CD4-positive, alpha-beta memory T cell (primary cell): ENCODE measurements around the gene TRIM63. TPM values are rescaled to one million over a fixed set of nuclear protein-coding genes. Genes with fewer than 3 reads are reported as not detected.
A peak's percentile ranks its signal among the peaks of the same experiment; 100 is the strongest.
"Not testable (repeated sequence)": the region's sequence is repeated elsewhere in the genome, so short reads cannot be mapped to it uniquely, and the experiment has no call there.

Source experiments
- CTCF ChIA-PET: fragments of 350-600 bp; sonication (Branson Sonifier 250); formaldehyde crosslinking; loops from one replicate; lab custom pipeline; 2021; ENCODE audit warnings: inconsistent platforms; ENCODE audit not compliant: partially characterized antibody; lab: Charles Lee
- POLR2A ChIA-PET: fragments of 350-600 bp; sonication (Branson Sonifier 250); formaldehyde crosslinking; loops from one replicate; lab custom pipeline; 2021; ENCODE audit not compliant: partially characterized antibody; lab: Charles Lee
- DNase-seq, 5 donors: peaks; one replicate each; pipeline versions ENCODE4 v3.0.0 to v3.0.0-alpha.2; 2020 to 2022; ENCODE audit warnings: mixed read lengths in 1 of 5
- H3K27ac ChIP-seq: one replicate; pipeline ENCODE4 v1.7.0; 2013; ENCODE audit warnings: low read depth, low read length
- H3K27me3 ChIP-seq: 2 replicates; pipeline ENCODE4 v1.7.0; 2013; ENCODE audit warnings: mild to moderate bottlenecking, low read length, moderate library complexity; ENCODE audit not compliant: insufficient read depth
- H3K36me3 ChIP-seq: 2 replicates; pipeline ENCODE4 v1.7.0; 2013; ENCODE audit warnings: mild to moderate bottlenecking, low read length, moderate library complexity; ENCODE audit not compliant: insufficient read depth
- H3K4me1 ChIP-seq: 2 replicates; pipeline ENCODE4 v1.7.0; 2013; ENCODE audit warnings: mild to moderate bottlenecking, low read length, moderate library complexity; ENCODE audit not compliant: insufficient read depth
- H3K4me3 ChIP-seq, 2 donors: one replicate each; pipeline ENCODE4 v1.7.0; 2013; ENCODE audit warnings: low read length in 2 of 2, mild to moderate bottlenecking in 1 of 2
- H3K9me3 ChIP-seq, 2 donors: one replicate each; pipeline ENCODE4 v1.7.0; 2013; ENCODE audit warnings: low read length in 2 of 2, control low read depth in 1 of 2; ENCODE audit not compliant: control insufficient read depth in 1 of 2
- H3K27ac Mint-ChIP-seq, 7 donors: one replicate each; pipeline ENCODE4 v1.8.0; 2020 to 2021; ENCODE audit warnings: mixed read lengths in 7 of 7, mild to moderate bottlenecking in 6 of 7, inconsistent platforms in 3 of 7, moderate library complexity in 3 of 7
- H3K27me3 Mint-ChIP-seq, 2 donors: one replicate each; pipeline ENCODE4 v1.8.0; 2020 to 2021; ENCODE audit warnings: mixed read lengths in 2 of 2
- H3K36me3 Mint-ChIP-seq, 2 donors: one replicate each; pipeline ENCODE4 v1.8.0; 2020 to 2021; ENCODE audit warnings: mixed read lengths in 2 of 2, inconsistent platforms in 1 of 2, mild to moderate bottlenecking in 1 of 2
- H3K4me1 Mint-ChIP-seq, 4 donors: one replicate each; pipeline ENCODE4 v1.8.0; 2020 to 2021; ENCODE audit warnings: mixed read lengths in 4 of 4, mild to moderate bottlenecking in 1 of 4
- H3K4me3 Mint-ChIP-seq, 8 donors: one replicate each; pipeline ENCODE4 v1.8.0; 2020 to 2021; ENCODE audit warnings: mixed read lengths in 8 of 8, mild to moderate bottlenecking in 7 of 8, moderate library complexity in 6 of 8, inconsistent platforms in 3 of 8
- H3K9me3 Mint-ChIP-seq, 8 donors: one replicate each; pipeline ENCODE4 v1.8.0; 2020 to 2021; ENCODE audit warnings: mixed read lengths in 8 of 8, mild to moderate bottlenecking in 5 of 8, inconsistent platforms in 3 of 8, moderate library complexity in 1 of 8
- intact Hi-C: fragments of 100-400 bp; cut with micrococcal nuclease; formaldehyde crosslinking; loops from one replicate; pipeline ENCODE4 v1.15.1; 2023
- polyA plus RNA-seq, 2 donors: library from polyadenylated mRNA; unstranded; fragments of 300-500 nt; fragmentation: Illumina TruSeq; gene quantifications; one replicate each; pipeline ENCODE4 v1.2.3, GENCODE V29; 2021
- total RNA-seq, 2 experiments: library from RNA; stranded (reverse); gene quantifications; one replicate each; pipeline ENCODE4 v1.2.3, GENCODE V29; 2021

The TRIM63 gene
- total and polyA plus RNA-seq, 4 experiments from 2014 or later: not detected

- intact Hi-C loops: no loop called here
- no peak for DNase-seq
- Histone ChIP-seq H3K27me3 (no peaks in the 10 kb centered on the region), H3K9me3 (no peaks in the 10 kb centered on the region), H3K4me3 (no peak overlapping the region), H3K27ac (no peak overlapping the region), H3K36me3 (no peaks in the 10 kb centered on the region), H3K4me1 (no peaks in the 10 kb centered on the region)
- H3K27me3 Mint-ChIP-seq: peaks cover 0 to 2% of the 10 kb centered on the region in 2 donors
- ChIA-PET CTCF (interaction anchor here (0.9 to 1.4 kb wide), 3 partner anchors 14 to 46 kb away, joined by 3 read pairs; no protein-coding TSS in a partner anchor), POLR2A (no interaction called here)
- no peaks in the 10 kb centered on the region for H3K36me3 Mint-ChIP-seq
- no peaks in the 10 kb centered on the region for H3K9me3 Mint-ChIP-seq
- H3K4me3 Mint-ChIP-seq: no peak overlapping the region
- no peaks in the 10 kb centered on the region for H3K4me1 Mint-ChIP-seq
- H3K27ac Mint-ChIP-seq: no peak overlapping the region
Observed at GRCh38 chr1:26098602-26099001, 31.2 kb upstream of the TRIM63 start.

- H3K27ac ChIP-seq: no peak overlapping the region
- H3K4me1 ChIP-seq: no peaks in the 10 kb centered on the region
- no peaks in the 10 kb centered on the region for H3K36me3 ChIP-seq
- Mint-ChIP-seq H3K9me3 (no peaks in the 10 kb centered on the region), H3K4me1 (no peaks in the 10 kb centered on the region), H3K4me3 (no peak overlapping the region), H3K27me3 (peaks cover 3 to 5% of the 10 kb centered on the region in 2 donors), H3K27ac (no peak overlapping the region), H3K36me3 (no peaks in the 10 kb centered on the region)
- H3K27me3 ChIP-seq: no peaks in the 10 kb centered on the region
- POLR2A ChIA-PET: no interaction called here
- no peaks in the 10 kb centered on the region for H3K9me3 ChIP-seq
- CTCF ChIA-PET: interaction anchor here (0.8 to 1.4 kb wide), 3 partner anchors 47 to 72 kb away, joined by 3 to 5 read pairs (median 3); partner anchors contain the start of gene ZNF593
- no peak overlapping the region for H3K4me3 ChIP-seq
- no peak for DNase-seq
- intact Hi-C loops: no loop called here
Observed at GRCh38 chr1:26097696-26098095, 30.3 kb upstream of the TRIM63 start.

- Mint-ChIP-seq H3K36me3 (no peaks in the 10 kb centered on the region), H3K4me3 (no peak overlapping the region)
- no peak overlapping the region for H3K27ac ChIP-seq
Observed at GRCh38 chr1:26096471-26096870, 29.0 kb upstream of the TRIM63 start.

GRCh38 chr1:26094677-26095383 lies 27.4 kb upstream of the TRIM63 start:
- DNase-seq: no peak
- POLR2A ChIA-PET: no interaction called here
- H3K4me1 ChIP-seq: no peaks in the 10 kb centered on the region
- H3K9me3 ChIP-seq: no peaks in the 10 kb centered on the region
- Mint-ChIP-seq H3K27ac (no peak overlapping the region), H3K4me3 (no peak overlapping the region), H3K27me3 (peaks cover 11 to 18% of the 10 kb centered on the region in 2 donors), H3K9me3 (no peaks in the 10 kb centered on the region), H3K4me1 (no peaks in the 10 kb centered on the region), H3K36me3 (no peaks in the 10 kb centered on the region)
- intact Hi-C loops: no loop called here
- H3K27ac ChIP-seq: no peak overlapping the region
- no peaks in the 10 kb centered on the region for H3K36me3 ChIP-seq
- no peaks in the 10 kb centered on the region for H3K27me3 ChIP-seq
- no peak overlapping the region for H3K4me3 ChIP-seq
- CTCF ChIA-PET: no interaction called here

More at GRCh38 chr1:26096471-26096870, 29.0 kb upstream of the TRIM63 start:
- no peaks in the 10 kb centered on the region for H3K36me3 ChIP-seq
- H3K27me3 ChIP-seq: no peaks in the 10 kb centered on the region
- no peak for DNase-seq
- Mint-ChIP-seq H3K4me1 (no peaks in the 10 kb centered on the region), H3K27me3 (peaks cover 8 to 9% of the 10 kb centered on the region in 2 donors), H3K27ac (no peak overlapping the region), H3K9me3 (no peaks in the 10 kb centered on the region)
- intact Hi-C loops: no loop called here
- H3K4me3 ChIP-seq: no peak overlapping the region
- no peaks in the 10 kb centered on the region for H3K4me1 ChIP-seq
- no peaks in the 10 kb centered on the region for H3K9me3 ChIP-seq
- ChIA-PET POLR2A (no interaction called here), CTCF (no interaction called here)

GRCh38 chr1:26094076-26094669 lies 26.7 kb upstream of the TRIM63 start:
- ChIA-PET CTCF (no interaction called here), POLR2A (no interaction called here)
- Histone ChIP-seq H3K36me3 (no peaks in the 10 kb centered on the region), H3K4me1 (no peaks in the 10 kb centered on the region), H3K27me3 (no peaks in the 10 kb centered on the region), H3K4me3 (no peak overlapping the region), H3K27ac (no peak overlapping the region), H3K9me3 (no peaks in the 10 kb centered on the region)
- Mint-ChIP-seq H3K27me3 (peaks cover 12 to 20% of the 10 kb centered on the region in 2 donors), H3K4me1 (no peaks in the 10 kb centered on the region), H3K4me3 (no peak overlapping the region), H3K27ac (peak overlapping the region in 1 of 7 donors; percentile 10), H3K9me3 (no peaks in the 10 kb centered on the region), H3K36me3 (no peaks in the 10 kb centered on the region)
- no peak for DNase-seq
- intact Hi-C loops: no loop called here

- H3K27ac ChIP-seq, H3K4me1 ChIP-seq, CTCF ChIA-PET, H3K4me3 Mint-ChIP-seq, H3K27ac Mint-ChIP-seq, H3K36me3 Mint-ChIP-seq, H3K9me3 Mint-ChIP-seq, intact Hi-C loops, H3K36me3 ChIP-seq, H3K27me3 ChIP-seq, H3K4me1 Mint-ChIP-seq, POLR2A ChIA-PET, H3K9me3 ChIP-seq, H3K4me3 ChIP-seq, DNase-seq: not testable (repeated sequence)
- peaks cover 12 to 23% of the 10 kb centered on the region in 2 donors for H3K27me3 Mint-ChIP-seq
Observed at GRCh38 chr1:26093569-26093968, 26.1 kb upstream of the TRIM63 start.

GRCh38 chr1:26092422-26092821 lies 25.0 kb upstream of the TRIM63 start:
- H3K9me3 Mint-ChIP-seq: peaks cover 0 to 2% (median 0%) of the 10 kb centered on the region in 8 donors
- intact Hi-C loops: no loop called here
- H3K4me3 Mint-ChIP-seq: no peak overlapping the region
- H3K27ac Mint-ChIP-seq: no peak overlapping the region
- no peaks in the 10 kb centered on the region for H3K4me1 Mint-ChIP-seq
- H3K9me3 ChIP-seq: no peaks in the 10 kb centered on the region
- no peaks in the 10 kb centered on the region for H3K36me3 Mint-ChIP-seq
- H3K4me1 ChIP-seq: no peaks in the 10 kb centered on the region
- no peaks in the 10 kb centered on the region for H3K36me3 ChIP-seq
- H3K27me3 Mint-ChIP-seq: peaks cover 12 to 23% of the 10 kb centered on the region in 2 donors
- no peak overlapping the region for H3K4me3 ChIP-seq
- ChIA-PET POLR2A (no interaction called here), CTCF (no interaction called here)
- no peak overlapping the region for H3K27ac ChIP-seq
- no peaks in the 10 kb centered on the region for H3K27me3 ChIP-seq
- no peak for DNase-seq
